Measurements from ENCODE around the gene PLA2G4A.
"Not testable (repeated sequence)": the region's sequence is repeated elsewhere in the genome, so short reads cannot be mapped to it uniquely, and the experiment has no call there.

Gene PLA2G4A

DNA sequence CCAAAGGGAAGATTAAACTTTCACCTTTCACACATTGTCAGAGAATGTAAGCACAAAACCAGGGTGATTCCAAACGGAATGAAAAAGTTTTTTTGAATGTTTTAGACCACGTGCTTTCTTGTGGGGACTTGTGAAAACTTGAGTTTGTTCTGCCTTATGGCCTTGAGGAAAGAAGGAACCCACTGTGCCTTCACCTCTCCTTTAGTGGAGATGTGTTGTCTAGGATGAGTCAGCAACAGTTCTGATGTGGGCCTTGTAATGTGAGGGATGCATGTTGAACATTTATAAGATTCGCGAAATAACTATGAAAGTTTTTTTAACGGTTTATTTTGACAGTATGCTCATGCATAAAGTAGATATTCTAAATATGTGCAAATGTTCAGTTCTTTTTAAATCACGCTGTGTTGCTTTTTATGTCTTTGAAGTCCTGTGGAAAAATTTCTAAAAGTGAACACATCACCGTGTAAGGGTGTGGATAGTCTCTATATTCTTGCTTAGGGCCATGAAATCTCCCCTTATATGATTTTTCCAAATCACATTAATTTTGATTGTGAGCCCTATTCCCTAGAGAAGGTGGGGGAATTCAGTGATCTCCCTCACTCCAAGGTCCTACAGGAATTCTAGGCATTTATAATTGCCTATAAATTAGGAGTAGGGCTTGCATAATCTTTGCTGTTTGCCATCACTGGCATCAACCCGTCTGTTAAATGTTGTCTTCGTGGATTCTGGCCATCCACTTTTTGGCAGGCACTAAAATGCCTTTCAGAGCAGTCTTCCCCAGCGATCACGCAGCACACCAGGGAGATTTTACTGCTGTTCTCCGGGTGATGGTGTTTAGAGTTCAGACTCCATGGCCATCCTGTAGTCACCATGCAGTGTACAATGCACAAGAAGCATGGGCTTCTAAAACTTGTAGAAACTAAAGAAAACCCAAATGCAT is 47.4 kb downstream of the PLA2G4A start:
- DNase-seq (ENCODE audit: low spot score) = no peak

DNA sequence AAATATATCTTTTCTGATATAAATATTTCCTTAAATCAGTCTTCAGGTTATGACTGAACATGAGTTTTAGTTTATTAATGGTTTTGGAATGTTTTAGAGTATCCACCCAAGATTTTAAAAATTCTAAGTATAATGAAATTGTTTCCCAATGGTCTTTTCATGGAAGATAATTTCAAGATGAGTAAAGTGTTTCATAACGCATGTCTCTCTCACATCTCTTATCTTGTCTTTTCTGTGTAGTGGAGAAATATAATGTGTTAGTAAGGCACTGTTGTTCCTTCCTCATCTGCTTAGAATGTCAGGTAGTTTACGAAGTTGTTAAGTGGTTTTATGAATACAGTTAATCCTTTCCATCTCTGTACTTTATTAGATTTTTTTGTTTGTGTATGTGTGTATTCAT is 49.6 kb downstream of the PLA2G4A start:
- no peak for DNase-seq (ENCODE audit: low spot score)

DNA sequence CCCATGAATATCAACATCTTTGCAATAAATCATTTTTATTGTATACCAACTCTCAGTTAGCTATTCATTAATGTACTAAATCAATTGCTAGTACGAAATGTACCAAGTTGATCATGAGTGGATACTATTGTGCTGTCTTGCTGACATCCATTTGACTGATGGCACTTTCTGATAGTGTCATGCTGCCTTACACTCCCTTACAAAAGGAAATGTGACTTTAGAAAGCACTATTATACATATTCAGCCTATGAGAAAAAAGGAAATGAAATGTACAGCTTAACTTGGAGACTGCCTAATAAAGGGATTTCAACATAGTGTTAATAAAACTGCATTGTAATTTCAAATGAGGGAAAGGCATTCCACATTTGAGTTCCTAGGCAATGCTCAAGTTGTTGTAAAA is 52.2 kb downstream of the PLA2G4A start:
- no peak for DNase-seq (ENCODE audit: low spot score)

DNA sequence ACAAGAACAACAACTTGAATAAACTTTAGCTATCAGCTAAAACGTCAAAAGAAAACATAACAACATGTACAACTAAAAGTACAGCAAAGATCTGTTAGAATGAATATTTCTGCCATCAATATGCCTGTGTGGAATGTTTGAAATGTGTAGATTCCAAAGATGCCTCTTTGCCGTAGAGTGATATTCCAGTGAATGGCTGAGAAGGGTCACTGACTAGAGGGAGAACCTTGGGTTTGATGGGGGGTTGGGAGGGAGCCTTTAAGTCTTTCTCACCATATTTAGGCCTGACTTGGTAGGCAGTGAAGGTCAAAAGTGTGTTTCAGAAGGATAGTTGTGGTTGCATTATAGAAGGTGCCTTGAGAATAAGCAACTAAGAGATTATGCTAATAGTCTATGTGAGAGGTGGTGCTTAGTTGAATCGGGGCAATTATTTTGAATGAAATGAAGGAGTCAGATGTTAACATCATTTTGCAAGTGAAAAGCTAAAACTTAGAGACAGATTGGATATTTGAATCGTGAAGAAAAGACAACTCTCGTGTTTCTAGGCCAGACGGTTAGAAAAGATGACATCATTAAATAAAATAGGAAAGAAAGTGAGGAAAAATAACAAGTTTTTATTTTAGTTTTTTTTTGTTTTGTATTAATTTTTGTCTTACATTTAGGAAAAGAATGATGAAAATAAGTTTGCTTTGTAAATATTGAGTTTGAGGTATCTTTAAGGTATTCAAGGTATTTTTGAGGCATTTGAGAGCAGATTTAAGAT is 53.8 kb downstream of the PLA2G4A start:
- DNase-seq (ENCODE audit: low spot score) = no peak

DNA sequence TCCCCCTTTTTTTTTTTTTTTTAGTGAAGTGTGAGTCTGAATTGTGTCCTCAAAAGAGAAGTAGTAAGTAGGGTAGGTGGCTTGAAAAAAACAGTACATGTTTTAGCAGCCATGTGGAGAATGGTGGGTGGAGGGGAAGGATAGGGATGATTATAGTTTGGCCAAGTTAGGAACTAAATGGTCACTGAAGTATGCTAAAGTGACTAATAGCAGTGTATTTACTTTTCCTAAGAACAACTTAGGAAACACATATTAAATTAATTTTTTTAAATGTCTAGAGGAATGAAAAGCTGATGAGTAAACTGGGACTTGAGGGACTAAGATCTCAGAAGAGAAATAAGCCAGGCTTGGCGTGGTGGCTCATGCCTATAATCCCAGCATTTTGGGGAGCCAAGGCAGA is 55.5 kb downstream of the PLA2G4A start:
- no peak for DNase-seq (ENCODE audit: low spot score)

DNA sequence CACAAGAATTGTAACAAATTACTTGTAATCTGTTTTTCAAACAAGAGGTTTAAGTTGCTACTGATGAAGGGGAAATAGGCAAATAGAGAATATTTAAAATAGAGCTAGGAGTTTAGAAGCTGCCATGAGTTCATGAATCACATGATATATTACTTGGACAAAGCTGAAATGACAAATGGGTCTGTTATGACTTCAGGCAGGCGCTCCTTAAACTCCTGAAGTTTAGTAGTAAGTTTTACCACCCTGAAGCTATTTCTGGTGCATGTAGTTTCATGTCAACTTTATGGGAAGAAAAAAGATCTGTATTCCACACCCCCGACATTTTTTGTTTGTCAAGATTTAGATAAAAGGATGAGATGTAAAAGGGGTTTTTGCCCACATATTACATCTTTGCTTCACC is 58.5 kb downstream of the PLA2G4A start:
- DNase-seq (ENCODE audit: low spot score) = no peak

DNA sequence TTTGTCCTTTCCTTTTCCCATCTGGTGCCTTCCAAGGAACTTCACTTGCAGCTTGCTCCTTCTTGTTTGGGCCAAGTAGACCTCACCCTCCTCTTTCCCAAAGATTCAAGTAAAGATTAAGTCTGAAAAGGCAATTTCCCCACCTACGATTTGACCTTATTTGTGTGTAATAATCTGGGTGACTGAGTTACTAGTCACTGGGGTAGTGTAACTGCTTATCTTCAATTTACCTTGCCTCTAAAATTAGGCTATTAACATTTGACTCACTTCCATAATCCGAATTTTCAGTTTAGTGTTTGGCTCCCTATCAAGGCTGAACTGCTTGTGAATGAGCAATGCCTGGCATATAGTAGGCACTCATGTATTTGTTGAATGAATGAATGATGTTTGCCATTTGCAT is 59.6 kb downstream of the PLA2G4A start:
- no peak for DNase-seq (ENCODE audit: low spot score)

DNA sequence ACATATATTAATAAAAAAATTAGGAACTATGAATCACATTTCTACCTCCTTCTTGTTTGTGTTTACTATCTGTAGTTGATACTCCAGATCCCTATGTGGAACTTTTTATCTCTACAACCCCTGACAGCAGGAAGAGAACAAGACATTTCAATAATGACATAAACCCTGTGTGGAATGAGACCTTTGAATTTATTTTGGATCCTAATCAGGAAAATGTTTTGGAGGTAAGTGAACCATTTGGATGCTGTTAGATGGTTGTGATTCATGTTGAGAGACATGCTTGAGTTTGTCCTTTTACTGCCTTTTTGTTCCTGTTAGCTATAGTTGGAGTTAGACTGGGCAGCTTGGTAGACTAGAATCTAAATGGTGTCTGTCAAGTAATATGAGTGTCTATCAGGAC is 64.2 kb downstream of the PLA2G4A start:
- DNase-seq (ENCODE audit: low spot score) = no peak

DNA sequence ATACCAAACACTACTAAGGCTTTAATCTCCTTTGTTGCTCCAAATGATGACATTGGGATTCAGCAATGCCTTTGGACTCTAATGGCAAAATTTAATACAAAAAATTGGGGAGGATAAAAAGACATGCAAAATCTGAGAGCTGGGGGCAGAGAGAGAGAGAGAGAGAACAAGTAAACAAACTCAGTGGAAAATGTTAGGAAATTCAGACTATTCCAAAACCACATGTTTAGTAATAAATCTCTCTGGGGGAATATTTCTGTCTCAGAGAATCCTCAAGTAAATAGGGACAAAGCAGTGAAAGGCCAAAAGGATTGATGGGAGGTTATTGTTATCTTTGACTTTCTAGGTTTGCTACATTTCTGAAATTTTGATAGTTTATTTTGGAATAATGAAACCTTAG is 65.7 kb downstream of the PLA2G4A start:
- no peak for DNase-seq (ENCODE audit: low spot score)

DNA sequence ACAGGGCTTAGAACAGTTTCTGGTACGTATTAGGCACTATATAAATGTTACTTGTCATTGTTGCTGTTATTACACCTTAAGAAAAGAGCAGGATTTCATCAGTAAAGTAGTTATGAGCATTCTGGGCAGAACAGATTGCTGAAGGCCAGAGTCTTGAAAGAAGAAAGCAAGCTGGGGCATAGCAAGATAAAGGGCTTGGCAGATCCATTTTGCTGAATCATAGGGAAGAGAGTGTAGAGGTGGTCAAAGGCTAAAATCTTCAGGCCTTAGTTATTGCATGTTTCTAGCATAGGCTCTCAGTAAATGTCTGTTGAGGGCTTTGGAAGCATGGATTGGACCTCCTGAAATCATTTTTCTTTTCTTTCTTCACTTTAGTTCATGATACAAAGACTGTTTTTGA is 67.5 kb downstream of the PLA2G4A start:
- no peak for DNase-seq (ENCODE audit: low spot score)

DNA sequence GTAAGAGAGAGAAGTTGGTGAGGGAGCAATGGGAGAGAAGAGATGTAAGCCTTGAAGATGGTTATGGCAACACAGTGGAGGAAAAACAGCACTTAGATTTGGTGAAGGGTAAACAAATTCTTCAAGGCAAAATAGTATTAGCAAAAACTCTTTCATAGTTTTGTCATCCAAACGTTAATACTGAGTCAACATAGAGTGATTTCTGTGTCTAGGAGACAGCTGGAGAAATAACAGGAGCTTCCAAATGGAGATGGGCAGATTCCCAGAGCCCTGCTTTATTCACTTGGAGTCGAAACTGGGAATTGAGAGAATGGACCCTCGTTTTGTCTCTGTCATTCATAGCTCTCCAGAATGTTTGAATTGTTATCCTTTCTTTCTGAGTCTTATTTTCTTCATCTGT is 68.3 kb downstream of the PLA2G4A start:
- no peak for DNase-seq (ENCODE audit: low spot score)

DNA sequence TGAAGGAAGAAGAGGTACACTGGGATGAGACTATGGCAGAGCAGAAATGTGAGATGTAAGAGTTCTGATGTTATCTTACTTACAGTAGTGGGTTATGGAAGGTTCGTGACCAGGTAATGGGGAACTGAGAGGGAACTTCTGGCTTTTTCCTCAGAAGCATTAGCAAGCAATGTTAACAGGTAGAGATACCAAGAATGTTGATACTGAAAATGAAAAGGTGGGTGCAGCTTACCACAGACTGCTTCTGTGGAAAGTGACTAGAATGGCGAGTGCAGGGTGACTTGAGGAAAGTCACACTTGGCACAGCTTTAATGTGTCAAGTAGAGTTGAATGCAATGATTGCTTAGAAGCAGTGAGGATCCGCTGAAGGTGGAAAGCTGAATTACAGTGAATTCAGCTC is 70.8 kb downstream of the PLA2G4A start:
- DNase-seq (ENCODE audit: low spot score) = no peak

DNA sequence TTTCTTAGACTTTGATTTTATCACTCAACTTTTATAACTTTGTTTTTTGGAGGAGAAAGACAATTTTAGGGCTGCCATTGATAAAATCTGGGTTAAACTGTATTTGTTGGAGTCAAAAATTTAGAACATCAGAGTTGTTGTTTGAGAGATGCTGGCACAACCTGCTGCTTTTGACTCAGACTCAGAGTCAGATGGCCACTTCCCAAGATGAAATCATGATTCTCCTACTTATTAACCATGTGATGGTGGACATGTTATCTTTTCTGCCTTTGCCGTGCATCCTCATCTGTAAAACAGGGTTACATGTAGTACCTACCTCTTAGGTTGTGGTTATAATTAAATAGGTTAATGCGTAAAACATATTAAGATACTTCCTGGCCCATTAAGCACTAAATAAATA is 71.2 kb downstream of the PLA2G4A start:
- no peak for DNase-seq (ENCODE audit: low spot score)

DNA sequence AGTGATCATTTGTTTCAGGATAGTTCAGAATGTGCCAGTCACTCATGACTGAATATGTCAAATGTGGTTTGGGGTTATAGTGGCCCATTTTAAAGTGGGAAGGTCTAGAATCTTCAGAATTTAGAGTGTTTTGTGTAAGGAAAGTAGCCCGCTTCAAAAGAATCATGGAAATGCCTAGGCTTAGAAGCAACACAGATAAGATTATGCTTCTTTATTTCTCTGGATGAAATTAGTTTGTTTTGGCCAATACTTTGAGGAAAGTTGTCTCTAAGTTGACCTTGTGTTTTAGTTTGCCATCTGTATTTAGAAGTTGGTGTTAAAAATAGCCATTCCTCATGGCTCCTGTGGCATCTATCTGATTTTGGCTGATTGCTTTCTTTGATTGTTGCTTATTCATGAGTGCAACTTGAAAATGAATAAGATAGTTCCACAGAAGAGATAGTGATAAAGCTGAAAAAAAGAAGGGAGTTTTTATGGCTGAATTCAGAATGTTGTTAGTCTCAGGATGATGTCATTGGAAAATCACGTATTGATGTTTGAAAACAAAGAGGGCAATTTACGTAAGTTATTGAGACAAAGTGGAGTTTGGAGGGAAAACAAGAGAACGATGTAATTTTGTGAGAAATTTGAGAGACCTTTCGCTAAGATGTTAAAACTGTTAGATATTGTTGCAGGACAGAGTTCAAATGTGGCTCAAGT is 71.9 kb downstream of the PLA2G4A start:
- DNase-seq (ENCODE audit: low spot score) = no peak

DNA sequence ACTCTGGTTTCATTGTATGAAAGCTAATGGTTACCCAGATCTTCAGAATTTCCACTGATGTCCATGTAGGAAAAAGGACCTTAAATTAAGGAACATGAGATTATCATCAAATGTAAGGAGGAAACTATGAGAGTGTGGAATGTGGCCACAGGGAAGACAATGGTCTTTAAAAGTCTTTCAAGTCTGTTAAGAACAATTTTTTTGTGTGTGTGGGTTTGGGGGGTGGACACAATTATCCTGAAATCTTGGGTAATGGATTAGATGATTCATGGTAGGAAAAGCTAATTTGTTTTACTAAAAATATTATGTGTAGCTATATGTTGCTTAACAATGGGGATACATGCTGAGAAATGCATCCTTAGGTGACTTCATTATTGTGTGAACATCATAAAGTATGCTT is 72.9 kb downstream of the PLA2G4A start:
- no peak for DNase-seq (ENCODE audit: low spot score)

DNA sequence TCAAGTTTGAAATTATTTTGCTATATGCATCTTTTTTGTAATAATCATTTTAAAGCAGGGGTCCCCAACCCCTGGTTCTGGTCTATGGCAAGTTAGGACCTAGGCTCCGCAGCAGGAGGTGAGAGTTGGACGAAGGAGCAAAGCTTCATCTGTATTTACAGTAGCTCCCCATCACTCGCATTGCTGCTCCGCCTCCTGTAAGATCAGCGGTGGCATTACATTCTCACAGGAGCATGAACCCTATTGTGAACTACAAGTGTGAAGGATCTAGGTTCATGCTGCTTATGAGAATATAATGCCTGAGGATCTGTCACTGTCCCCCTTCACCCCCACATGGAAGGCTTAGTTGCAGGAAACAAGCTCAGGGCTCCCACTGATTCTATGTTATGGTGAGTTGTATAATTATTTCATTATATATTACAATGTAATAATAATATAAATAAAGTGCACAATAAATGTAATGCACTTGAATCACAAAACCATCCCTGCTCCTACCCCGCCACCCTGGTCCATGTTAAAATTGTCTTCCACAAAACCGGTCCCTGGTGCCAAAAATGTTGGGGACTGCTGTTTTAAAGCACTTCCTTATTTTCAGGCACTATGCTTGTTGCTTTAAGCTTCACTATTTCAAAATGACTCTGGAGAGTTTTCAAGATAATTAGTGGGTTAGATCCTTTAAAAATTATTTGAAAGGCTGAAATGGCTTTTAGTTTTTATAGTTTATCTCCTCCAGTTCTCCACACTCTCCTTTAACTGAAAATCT is 74.8 kb downstream of the PLA2G4A start:
- no peak for DNase-seq (ENCODE audit: low spot score)

DNA sequence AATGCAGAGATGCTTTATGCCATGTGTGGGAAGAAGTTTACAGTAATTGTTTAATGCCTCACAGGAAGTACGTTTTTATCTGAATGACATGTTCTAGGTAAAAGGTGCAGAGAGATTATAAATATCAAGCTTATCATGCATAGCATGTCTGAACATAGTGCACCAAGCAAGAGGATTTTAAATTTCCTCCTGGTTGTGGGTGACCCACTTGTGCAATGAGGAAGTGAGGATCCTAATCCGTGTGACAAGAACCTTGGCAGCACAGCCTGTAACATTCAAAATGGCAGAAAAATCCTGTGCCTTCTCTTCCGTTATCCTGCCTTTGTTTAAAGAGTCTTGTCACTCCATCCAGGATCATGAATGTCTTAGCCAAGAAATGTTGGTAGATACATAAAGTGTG is 75.6 kb downstream of the PLA2G4A start:
- no peak for DNase-seq (ENCODE audit: low spot score)

DNA sequence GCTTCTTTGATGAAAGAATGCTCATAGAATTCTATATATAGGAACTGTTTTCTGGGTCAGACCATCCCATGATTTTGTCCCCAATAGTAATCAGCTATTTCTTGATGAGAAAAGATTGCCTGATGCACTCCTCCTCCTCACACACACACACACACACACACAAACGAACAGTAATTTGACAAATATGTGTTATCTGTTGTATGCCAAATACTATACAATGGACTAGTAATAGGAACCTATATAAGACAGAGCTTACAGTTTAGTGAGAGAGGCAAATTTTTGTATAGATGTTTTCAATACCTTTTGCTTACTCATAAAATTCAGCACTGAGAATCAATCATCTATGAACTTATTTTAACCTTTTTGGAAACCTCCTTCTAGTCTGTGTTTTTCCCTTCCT is 76.8 kb downstream of the PLA2G4A start:
- DNase-seq (ENCODE audit: low spot score) = no peak

DNA sequence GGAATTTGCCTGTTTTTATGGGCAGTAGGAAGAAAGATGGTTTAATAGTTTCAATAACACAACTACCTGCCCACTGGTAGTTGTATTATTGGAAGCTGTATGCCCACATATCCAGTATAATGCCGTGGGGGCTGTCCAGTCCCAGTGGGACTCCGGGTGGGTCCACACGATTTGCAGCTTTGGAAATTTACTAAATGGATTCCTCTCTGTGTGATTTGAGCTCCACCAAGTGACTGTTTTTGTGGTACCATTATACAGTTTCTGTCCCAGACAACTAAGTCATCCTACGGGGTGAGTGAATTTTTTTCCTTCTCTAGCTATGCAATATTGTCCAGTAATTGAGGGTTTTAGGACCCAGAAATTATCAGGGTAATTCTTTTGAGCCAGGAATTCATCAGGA is 86.8 kb downstream of the PLA2G4A start:
- DNase-seq (ENCODE audit: low spot score) = no peak

DNA sequence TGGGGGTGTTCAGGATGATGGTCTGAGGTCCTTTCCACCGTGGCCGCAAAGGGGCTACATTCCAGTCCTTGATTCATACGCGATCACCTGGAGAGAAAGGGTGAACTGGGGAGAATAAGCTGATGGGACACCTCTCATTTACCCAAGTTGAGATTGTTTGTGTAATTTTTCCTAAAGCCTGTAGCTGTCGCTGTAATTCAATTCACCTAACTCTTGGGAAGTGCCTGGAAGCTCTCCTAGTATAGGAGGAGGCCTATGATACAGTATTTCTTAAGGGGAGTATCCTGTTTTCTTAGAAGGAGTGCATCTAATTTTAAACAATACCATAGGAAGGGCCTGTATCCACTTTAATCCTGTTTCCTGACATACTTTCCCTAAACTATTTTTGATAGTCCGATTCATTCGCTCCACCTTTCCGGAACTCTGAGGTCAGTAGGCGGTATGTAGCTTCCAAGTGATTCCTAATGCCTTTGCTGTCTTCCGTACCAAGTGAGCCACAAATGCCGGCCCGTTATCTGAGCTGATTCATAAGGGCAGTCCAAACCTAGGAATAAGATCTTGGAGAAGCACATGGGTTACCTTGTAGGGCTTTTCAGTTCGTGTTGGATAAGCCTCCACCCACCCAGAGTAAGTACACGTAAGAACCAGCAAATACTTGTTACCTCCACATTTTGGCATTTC is 88.5 kb downstream of the PLA2G4A start:
- DNase-seq (ENCODE audit: low spot score) = peak; percentile 17

DNA sequence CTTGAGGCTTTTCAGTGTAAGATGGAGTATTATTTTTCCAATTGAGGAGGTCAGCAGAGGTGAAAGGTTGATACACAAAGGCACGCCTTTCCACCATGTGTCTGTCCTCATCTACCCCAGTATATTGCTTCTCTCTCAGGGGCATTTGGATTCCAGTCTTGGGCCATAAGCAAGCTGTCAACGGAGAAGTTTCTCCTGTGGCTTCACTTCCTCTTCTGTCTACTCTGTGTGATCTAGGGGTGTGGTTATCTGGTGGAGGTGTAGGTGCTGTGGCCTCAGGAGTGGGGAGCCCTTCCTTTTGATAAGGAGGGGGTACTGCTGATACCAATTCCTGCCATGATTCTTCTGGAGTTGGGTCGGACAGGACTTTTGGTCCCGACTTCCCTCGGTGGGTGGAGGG is 92.6 kb downstream of the PLA2G4A start:
- DNase-seq (ENCODE audit: low spot score) = not testable (repeated sequence)
